Kidney epithelial cell (primary cell): ENCODE measurements around the gene TMEM212. TPM values are rescaled to one million over a fixed set of nuclear protein-coding genes. Genes with fewer than 3 reads are reported as not detected.

Experiments used
- DNase-seq: peaks from one replicate; pipeline ENCODE4 v3.0.0-alpha.2; 2010; ENCODE audit warnings: low read depth
- H3K27me3 ChIP-seq: 2 replicates; pipeline ENCODE4 v1.6.0; 2011; ENCODE audit warnings: low read length; ENCODE audit not compliant: control insufficient read depth, insufficient read depth
- H3K36me3 ChIP-seq: 2 replicates; pipeline ENCODE4 v1.5.1; 2011; ENCODE audit warnings: low read length; ENCODE audit not compliant: control insufficient read depth, insufficient read depth
- H3K4me3 ChIP-seq: 2 replicates; pipeline ENCODE4 v1.5.1; 2011; ENCODE audit warnings: low read depth, mild to moderate bottlenecking, control low read depth, low read length
- total RNA-seq: library from RNA; depleted of rRNA; stranded (reverse); fragments of >200 nt; gene quantifications from 2 replicates; pipeline ENCODE4 v1.2.3, GENCODE V29; 2015
- TF ChIP-seq, protein P1 (sequence below): IDR thresholded peaks from 2 replicates; pipeline ENCODE4 v1.5.1; 2011; ENCODE audit warnings: mild to moderate bottlenecking, moderate library complexity, low read length, control low read depth, inconsistent platforms; ENCODE audit not compliant: insufficient read depth, poor library complexity, severe bottlenecking

The TMEM212 gene
- total RNA-seq, 1 donor from 2014 or later: not detected

DNA sequence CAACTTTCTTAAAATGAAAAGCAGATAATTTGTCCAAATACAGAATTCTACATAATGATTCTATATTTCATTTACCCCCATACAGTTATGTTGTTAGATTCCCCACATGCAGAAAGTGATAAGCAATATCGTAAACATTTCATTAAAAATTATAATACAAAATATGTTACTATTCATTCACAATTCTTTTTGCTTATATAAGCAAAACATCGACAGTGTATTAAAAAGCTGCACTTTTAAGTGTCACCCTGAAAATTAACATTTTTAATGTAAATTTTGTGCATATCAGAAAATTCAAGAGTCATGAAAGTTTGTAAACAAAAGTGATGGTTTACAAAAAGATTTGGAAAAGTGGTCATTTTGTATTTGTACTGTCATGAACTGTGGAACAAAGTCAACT, 19.2 kb downstream of the TMEM212 start:
- DNase-seq: no peak
- TF ChIP-seq, protein P1, sequence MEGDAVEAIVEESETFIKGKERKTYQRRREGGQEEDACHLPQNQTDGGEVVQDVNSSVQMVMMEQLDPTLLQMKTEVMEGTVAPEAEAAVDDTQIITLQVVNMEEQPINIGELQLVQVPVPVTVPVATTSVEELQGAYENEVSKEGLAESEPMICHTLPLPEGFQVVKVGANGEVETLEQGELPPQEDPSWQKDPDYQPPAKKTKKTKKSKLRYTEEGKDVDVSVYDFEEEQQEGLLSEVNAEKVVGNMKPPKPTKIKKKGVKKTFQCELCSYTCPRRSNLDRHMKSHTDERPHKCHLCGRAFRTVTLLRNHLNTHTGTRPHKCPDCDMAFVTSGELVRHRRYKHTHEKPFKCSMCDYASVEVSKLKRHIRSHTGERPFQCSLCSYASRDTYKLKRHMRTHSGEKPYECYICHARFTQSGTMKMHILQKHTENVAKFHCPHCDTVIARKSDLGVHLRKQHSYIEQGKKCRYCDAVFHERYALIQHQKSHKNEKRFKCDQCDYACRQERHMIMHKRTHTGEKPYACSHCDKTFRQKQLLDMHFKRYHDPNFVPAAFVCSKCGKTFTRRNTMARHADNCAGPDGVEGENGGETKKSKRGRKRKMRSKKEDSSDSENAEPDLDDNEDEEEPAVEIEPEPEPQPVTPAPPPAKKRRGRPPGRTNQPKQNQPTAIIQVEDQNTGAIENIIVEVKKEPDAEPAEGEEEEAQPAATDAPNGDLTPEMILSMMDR: no peak

DNA sequence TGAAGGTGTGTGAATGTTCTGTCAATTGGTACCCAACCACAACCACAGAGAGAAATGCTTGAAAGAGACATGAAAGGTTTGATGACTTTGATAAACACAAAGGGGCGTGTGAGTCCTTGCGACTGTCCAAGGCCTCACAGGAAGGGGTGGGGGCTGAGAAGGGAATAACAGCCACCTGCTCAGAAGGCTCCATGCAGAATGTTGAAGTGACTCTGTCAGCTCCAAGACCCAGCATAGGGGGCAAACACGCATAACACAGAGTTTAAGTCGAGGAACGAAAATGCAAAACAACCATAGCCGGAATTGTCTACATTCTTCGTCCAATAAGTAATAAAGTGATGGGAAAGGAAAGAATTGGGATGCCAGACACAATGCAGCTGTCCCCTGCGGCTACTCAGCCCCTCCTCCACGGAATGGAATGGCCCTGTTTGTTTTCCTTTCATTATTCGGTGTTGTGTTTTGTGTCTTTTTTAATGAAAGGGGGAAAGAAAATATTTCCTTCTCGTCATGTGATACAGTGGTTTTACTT, 19.9 kb downstream of the TMEM212 start:
- Histone ChIP-seq H3K27me3 (no peaks in the 10 kb centered on the region), H3K4me3 (no peak overlapping the region), H3K36me3 (no peaks in the 10 kb centered on the region)
- TF ChIP-seq, protein P1: no peak
- DNase-seq: no peak

More for the DNA sequence above, 19.2 kb downstream of the TMEM212 start:
- H3K36me3 ChIP-seq: no peaks in the 10 kb centered on the region
- no peak overlapping the region for H3K4me3 ChIP-seq
- no peaks in the 10 kb centered on the region for H3K27me3 ChIP-seq

GRCh38 chr3:171863920-171864319, 20.8 kb downstream of the TMEM212 start:
- H3K27me3 ChIP-seq: no peaks in the 10 kb centered on the region
- H3K36me3 ChIP-seq: no peaks in the 10 kb centered on the region
- H3K4me3 ChIP-seq: no peak overlapping the region
- TF ChIP-seq, protein P1: no peak
- no peak for DNase-seq

DNA sequence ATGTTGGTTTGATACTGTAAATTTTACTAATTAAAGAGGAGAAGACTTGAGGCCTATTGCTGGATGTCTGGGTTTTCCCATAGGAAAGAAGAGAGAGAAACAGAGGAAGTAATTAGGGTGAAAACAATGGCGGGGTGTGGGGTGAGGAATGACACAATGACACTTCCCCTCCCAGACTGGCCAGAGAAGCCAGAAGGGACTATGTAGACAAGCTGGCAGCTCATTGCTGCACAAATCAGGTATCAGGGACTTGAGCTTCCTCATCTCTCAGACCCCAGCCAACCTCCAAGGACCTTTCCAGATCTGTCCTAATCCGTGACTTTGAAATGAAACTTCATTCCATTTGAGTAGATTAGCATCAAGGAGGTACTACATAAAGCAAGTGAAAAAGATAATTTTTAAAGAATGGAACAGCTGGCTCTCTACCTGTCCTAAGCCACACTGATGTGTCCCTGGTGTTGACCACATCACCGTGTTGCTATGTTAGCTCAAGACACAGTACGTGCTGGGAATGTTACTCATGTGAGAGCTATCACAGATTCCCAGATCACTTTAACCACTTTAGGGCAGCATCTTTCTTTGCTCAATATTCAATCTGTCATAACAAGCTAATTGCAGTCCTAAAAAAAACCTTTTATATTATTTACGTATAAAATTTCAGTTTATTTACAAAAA, 22.2 kb downstream of the TMEM212 start:
- TF ChIP-seq, protein P1: no peak
- no peaks in the 10 kb centered on the region for H3K27me3 ChIP-seq
- no peak for DNase-seq
- H3K4me3 ChIP-seq: no peak overlapping the region
- H3K36me3 ChIP-seq: no peaks in the 10 kb centered on the region

DNA sequence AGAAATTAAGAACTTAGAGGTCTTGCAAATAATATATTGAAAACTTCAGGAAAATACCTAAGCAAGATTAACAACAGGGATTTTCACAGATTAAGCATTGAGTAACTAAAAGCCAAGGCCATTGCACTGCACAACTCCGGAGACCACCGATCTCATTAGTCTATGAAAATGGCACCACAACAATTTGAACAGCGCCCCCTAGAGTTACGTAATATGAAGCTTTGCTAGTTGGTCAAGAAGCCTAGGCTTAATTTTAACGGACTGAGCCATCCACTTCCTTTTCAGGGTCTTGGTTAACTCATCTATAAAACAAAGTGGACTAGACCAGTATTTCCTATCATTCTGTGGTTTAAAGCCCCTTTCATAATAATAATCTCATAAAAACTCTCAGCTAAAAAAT, 24.8 kb downstream of the TMEM212 start:
- TF ChIP-seq, protein P1: peak; percentile 29
- no peaks in the 10 kb centered on the region for H3K27me3 ChIP-seq
- H3K4me3 ChIP-seq: no peak overlapping the region
- no peaks in the 10 kb centered on the region for H3K36me3 ChIP-seq
- no peak for DNase-seq
